ENCODE data around the gene LCMT1.

DNA sequence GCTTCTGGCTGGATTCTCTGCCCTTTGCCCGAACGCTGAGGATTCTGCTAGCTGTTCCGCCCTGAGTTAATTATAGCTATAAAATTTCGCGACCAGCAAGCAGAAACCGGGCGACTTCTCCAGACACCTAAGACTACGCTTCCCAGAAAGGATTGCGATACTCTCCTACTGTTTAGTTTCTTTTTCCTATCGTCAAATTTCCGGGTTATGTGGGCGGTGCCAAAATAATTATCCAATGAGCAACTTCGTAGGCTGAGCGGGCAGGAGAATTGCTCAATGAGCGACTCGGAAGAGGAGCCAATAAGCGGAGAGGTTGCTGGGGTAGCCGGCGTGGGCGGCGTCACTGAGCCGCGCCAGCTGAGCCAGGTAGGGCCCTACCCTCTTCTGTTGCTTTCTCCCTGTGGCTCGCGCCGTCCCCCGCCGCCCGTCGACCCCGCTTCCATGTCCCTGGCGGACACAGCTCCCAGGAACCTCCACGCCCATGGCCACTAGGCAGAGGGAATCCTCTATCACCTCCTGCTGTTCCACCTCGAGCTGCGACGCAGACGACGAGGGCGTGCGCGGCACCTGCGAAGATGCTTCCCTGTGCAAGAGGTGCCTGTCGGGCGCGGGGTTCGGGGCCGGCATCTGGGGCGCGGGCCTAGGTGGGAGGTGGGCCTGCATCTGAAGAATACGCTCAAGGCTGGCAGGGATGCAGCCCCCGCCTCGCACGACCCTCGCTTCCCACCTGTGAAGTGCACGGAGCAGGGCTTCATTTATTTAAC is at the start of gene LCMT1:
- no peak for TF ChIP-seq EZH2 (IDR thresholded peaks at IDR 0.05; ENCODE audit: low read depth)
- TF ChIP-seq, protein P1, sequence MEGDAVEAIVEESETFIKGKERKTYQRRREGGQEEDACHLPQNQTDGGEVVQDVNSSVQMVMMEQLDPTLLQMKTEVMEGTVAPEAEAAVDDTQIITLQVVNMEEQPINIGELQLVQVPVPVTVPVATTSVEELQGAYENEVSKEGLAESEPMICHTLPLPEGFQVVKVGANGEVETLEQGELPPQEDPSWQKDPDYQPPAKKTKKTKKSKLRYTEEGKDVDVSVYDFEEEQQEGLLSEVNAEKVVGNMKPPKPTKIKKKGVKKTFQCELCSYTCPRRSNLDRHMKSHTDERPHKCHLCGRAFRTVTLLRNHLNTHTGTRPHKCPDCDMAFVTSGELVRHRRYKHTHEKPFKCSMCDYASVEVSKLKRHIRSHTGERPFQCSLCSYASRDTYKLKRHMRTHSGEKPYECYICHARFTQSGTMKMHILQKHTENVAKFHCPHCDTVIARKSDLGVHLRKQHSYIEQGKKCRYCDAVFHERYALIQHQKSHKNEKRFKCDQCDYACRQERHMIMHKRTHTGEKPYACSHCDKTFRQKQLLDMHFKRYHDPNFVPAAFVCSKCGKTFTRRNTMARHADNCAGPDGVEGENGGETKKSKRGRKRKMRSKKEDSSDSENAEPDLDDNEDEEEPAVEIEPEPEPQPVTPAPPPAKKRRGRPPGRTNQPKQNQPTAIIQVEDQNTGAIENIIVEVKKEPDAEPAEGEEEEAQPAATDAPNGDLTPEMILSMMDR (conservative IDR thresholded peaks at IDR 0.05), result no peak

Measured in PC-9 (cell line).